Stimulated activated CD8-positive, alpha-beta memory T cell treated with anti-CD3 and anti-CD28 coated beads, Interleukin-7, amount 100 ng/mL, for 48 hours (primary cell): ENCODE measurements around the gene PRKG1.

ENCODE experiments used
- DNase-seq, 2 donors: peaks; one replicate each; pipeline ENCODE4 v3.0.0-alpha.2; 2020; ENCODE audit warnings: low read depth in 1 of 2; ENCODE audit errors: extremely low read depth in 1 of 2

The PRKG1 gene

DNA sequence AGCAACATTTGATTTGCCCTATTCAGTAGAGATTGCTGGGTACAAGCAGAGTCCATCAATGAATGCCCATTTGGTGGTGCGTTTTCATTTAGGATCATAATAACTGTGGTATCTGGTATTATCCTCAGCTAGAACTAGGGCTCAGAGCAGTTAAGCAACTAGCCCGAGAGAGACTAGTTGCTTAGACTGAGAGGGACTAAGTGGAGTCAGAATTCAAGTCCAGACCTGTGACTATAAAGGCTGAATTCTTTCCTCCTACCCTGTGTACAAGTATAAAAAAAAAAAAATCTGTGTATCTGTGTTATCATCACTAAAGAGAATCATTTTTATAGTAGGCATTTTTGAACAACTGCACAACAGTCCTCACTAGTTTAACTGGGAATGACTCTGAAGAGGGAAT is 1194.5 kb downstream of the PRKG1 start:
- no peak for DNase-seq

DNA sequence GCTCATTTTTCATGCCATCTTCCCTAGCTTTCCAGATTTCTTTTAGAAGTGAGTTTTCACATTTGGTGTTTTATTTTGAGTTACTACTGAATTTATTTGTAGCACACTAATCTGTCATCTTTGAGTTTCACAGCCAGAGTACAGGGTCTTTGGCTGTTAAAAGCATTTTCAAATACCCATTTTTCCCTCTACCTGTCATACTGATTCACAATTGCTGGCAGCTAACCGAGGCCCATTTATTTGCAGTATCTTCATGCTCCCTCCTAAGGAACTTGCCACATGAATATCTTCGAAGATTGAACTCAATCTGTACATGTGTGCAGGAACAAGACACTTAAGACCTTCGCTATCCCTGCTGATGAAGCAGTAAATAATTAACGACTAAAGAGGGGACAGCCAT is 1194.9 kb downstream of the PRKG1 start:
- no peak for DNase-seq

DNA sequence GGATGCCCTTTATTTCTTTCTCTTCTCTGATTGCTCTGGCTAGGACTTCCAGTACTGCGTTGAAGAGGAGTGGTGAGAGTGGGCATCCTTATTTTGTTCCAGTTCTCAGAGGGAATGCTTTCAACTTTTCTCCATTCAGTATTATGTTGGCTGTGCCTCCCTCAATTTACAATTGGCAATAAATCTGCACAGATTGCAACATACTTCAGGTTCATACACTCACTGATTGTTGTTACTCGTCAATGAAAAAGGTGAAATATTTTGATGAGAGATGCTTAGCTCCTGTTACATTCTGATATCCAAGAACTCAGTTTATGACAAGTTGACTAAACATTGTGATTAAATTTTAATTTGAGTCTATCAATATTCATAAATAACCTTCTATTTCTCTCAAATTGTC is 1201.9 kb downstream of the PRKG1 start:
- no peak for DNase-seq

DNA sequence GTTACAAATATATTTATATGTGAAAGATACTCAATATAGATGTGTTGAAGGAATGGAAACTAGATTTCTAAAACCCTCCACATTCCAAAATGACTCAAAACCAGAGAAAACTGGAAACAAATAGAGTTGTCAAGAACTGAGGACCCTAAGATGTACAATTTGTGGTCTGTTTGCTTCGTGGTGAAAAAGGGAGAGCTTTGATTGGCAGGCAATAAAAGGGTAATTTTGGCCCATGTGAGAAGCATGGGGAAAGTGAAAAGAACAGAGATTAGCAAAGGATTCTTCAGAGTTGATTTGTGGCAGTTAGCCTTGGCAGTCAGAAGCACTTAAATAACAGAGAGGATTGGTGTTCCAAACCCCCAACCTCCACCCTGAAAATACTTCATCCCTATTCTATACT is 1202.7 kb downstream of the PRKG1 start:
- DNase-seq: no peak

DNA sequence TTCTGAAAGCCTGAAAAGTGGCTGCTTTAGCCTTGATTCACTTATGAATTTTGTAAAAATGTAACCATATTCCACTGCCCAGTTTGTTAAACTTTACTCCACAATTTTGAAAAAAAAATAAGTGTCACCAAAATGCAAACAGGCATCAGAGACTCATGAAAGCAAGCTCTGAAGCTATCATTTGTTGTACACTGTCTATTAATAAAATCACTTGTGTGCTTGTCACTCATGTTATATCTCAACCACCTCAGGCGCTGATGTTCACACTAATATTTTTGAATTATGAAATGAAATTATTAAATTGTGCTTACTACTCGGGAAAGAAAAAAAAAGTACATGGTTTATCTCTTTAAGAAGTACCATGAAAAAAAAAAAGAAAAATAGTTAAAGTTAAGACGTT is 1205.3 kb downstream of the PRKG1 start:
- DNase-seq: no peak

DNA sequence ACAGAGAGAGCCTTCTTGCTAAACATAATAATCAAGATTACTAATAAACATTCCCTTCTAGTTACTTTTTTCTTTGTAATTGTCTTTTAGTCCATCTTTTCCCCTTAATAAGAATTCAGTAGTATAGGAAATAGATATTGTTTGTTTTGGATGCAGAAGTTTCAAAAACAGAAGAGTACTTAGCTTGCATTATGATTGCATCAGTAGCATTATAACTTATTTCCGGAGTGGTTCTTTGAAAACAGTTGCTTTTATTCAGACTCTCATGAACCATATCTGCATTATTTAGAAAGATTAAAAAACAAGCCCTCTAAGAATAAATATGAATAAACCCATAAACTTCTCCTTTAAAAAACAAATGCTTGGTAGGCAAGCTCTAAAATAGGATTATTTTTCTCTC is 1205.8 kb downstream of the PRKG1 start:
- DNase-seq: no peak

DNA sequence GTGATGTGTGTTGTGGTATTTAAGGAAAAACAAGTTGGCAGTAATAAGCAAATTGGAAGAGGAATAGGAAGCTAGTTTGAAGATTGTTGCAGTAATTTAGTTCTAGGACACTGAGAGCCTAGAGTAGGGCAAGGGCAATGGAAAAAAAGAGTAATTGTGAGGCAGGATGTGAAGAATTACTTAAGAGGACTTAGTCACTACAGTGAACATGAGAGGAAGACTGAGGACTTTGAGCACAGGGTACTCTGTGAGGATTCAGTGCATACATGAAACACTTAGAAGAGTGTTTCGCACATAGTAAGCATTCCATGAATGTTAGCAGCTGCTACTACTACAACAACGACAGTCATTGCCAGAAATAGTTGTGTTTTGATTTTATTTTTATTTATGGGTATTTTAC is 1208.9 kb downstream of the PRKG1 start:
- no peak for DNase-seq

DNA sequence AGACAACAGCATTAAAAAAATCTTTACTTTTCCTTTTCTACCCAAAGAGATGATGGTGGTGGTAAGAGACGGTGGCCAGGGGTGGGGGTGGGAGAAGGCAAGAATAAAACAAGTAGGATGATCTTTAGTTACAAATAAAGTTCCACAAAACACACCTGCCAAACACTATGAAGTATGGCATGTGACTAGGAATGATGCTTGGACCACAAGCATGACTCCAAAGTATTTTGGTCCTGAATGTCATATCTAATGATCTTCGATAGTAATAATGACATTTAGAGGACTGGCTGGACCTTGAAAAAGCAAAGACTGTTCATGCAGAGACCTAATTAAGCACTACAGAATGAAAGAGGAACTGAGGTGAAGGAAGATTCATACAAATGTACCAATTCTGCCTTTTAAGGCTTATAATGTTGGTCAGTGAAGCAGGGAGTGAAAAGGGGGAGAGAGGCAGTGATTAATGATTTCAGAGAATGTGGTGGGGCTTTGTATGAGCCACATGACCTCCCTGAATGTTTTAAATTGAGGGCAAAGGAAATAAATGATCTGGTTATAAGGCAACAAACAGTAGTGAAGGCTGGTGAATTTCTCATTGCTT is 1210.2 kb downstream of the PRKG1 start:
- DNase-seq: no peak

DNA sequence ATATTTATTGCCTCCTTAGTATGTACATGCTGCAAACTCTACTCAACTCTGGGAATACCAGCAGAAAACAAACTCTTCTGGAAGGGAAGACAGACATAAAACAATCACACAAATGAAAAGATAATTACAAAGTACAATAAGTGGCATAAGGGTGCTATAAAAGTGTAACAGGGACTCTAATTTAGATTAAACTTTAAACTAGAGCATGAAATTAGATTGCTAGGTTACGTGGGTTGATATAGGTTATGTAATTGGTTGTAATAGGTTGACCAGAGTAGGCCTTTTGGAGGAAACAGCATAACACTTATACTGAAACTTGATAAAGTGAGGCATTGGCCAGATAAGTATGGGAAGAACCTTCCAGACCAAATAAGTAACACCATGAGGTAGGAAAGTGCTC is 1213.6 kb downstream of the PRKG1 start:
- DNase-seq: no peak

DNA sequence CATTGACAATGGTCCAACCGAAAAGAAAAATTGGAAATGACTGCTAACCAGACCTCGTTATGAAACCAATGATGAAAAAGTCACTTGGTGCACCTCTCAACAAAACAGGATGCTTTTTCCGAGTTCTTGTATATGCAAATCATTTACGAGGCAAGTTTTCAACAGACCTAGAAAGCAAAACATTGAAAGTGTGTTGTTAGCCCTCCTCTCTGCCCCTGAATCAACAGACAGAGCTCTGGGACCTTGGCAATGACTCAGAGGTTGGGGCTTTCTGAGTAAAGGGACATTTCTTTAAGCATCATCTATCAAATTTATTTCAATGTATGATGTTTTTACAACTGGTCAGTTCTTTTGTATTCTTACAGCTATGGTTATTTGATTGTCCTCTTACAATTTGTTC is 1223.5 kb downstream of the PRKG1 start:
- no peak for DNase-seq

DNA sequence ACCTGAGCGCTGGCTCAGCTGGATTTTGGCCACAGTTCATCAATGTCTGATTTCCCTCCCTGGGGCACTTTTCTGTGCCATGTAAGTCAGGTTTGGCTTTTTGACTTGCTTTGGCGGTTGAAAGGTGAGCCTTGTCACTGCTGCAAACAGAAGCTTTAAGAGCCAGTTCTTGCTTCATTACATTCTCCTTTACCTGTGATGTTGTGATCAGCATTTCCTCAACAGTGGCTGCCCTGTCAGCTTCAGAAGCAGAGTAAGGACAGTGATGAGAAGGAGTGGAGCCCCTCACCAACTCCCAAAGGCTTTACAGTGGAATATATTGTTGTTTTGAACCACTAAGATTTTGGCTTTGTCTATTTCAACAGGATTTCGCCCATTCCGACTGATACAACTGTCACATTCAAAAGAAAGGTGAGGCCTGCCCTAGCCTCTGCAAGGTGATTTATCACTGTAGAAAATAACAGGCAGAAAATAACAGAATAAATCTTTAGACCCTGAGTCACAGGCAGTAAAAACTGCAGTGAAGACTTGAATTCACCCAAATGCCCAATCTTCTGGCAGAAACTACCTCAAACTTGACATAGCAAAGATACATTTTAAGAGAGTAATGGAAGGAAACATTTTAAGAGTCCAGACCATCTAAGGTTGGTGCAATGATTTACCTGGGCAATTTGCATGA is 1226.5 kb downstream of the PRKG1 start:
- no peak for DNase-seq

DNA sequence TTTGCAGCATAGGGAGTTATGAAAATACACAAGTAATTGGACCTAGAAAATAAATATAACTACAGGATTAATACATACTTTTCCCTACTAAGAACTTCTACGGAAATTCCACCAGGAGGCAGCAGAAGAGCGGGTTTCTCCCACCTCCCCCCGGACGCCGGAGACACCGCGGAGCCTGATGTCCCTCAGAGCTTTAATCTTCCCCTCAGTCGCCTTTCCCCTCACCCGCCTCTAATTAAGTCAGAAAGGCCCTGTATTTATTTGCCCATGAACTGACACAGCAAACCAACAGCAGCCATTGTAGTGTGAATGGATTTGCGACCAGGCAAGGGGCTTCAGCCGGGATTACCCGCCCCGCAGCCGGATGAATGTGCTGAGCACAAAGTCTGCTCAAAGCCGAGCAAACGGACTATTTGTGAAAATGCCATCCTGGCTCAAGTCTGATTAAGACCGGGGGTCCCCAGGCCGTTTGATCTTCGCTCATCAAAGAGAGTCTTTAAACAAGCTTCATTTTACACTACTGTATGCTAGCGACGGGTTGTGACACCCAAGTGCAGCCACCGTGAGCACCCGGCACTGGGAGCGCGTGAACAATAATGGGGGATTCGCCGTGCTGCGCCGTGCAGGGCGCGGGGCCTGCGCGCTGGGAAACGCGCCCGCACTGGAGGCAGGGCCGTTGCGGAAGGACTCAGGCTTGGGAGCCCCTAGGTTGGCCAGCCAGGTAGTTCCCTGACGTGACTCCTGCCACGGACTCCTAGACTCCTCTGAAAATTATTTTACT is 1234.2 kb downstream of the PRKG1 start:
- no peak for DNase-seq

DNA sequence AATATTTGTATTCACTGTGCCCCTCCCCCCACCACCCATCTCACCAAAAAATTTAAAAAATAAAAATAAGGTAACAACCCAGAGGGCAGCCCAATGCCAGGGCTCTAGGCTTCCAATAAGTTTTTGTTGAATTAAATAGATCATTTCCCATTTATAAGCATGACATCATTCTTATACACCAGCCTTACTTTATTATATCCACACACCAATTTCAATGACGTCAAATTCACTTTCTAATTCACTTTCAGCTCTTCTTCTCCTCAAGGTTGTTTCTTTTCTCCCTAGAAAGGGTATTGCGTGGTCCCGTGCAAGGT is 1238.6 kb downstream of the PRKG1 start:
- DNase-seq: no peak

DNA sequence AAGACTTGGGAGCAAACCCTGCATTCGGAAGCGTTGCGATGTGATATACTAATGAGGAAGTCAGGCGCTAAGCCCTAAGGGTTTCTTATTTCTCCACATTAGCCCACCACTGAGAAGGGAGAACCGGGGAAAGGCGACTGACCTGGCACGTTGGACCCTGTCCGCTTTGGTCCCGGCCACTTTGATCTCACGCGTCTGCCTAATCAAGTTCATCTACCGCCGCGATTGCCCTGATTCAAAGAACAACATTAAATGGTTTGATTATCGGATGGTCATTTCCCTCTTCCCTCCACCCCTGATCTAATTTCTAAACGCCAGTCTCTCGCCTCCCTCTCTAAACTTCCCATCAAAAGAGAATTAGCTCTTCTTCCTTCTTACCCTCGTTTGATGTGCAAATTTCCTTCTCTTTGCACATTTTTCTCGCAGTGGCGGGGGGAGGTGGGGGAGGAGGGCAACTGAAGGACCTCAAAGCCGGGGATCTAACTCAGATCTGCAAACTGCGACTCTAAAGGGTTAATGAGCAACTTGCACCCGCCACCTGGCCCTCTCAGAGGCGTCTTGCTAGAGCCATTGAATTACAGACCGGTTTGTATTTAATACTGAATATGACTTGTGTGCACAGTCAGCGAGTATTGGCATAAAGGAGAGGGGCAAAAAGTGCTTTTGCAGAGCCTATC is 1239.1 kb downstream of the PRKG1 start:
- no peak for DNase-seq

DNA sequence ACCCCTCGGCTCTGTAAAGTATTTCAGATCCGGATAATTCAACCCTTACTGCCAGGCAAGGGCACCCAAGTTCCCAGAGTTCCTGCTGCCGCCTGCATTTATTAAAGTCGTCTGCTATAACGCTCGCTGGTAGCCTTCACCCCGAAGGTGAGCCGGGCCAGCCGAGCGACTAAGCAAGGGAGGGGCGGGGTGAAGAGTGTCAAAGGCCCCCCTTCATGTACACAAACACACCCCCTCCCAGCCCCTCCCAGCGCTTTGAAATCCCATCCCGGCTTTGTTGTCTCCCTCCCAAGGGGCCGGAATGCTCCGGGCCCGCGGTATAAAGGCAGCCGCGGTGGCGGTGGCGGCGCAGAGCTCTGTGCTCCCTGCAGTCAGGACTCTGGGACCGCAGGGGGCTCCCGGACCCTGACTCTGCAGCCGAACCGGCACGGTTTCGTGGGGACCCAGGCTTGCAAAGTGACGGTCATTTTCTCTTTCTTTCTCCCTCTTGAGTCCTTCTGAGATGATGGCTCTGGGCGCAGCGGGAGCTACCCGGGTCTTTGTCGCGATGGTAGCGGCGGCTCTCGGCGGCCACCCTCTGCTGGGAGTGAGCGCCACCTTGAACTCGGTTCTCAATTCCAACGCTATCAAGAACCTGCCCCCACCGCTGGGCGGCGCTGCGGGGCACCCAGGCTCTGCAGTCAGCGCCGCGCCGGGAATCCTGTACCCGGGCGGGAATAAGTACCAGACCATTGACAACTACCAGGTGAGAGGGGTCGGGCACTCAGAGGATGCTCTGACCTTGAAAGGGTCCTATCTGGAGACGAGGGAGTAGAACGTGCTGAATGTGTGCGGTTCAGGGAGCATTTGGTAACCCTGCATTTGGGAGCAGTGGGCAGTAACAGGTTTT is 1239.9 kb downstream of the PRKG1 start, which contains the start of gene DKK1:
Gene DKK1 (plus strand): TSS at position 349 of the 889 bp plus-strand sequence. CDS start 154 bp downstream, at position 503.
- DNase-seq: no peak

DNA sequence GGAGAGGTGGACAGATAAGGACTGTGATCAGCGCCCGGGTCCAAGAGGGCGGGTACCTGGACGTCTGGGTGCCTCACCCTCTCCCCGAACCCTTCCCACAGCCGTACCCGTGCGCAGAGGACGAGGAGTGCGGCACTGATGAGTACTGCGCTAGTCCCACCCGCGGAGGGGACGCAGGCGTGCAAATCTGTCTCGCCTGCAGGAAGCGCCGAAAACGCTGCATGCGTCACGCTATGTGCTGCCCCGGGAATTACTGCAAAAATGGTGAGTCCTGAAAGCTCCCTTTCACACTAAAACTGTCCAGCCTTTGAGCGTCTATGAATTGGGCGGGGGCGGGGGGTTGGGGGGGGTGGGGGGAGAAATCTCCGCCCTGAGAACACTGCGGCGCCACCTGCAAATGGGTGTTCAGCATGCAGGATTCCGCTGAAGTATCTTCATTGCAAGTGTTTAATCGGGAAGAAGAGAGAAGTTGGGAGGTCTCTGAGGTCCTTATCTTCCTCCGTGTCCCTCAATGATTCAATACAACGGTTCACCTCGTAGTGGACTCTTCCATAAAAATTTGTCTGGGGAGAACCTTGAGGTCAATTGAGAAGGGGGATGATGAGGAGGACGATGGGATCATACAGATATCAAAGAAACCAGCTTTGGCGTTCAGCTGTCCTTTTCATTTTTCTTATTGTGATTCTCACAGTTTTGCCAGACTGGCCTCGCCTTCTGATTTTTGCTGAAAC is 1240.7 kb downstream of the PRKG1 start:
- DNase-seq: no peak

DNA sequence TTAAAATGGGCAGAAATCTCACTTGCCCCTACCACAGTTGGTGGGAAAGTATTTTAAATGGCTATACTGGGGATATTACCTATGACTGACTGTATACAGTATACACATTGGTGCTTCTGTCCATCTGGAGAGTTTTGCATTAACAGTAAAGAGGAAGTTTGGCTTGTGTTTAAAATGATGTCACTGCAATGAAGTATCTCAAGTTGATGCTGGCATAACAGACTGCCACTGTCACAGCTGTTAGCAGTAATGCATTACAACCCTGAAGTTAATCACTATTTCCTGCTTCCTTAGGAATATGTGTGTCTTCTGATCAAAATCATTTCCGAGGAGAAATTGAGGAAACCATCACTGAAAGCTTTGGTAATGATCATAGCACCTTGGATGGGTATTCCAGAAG is 1241.7 kb downstream of the PRKG1 start:
- no peak for DNase-seq

DNA sequence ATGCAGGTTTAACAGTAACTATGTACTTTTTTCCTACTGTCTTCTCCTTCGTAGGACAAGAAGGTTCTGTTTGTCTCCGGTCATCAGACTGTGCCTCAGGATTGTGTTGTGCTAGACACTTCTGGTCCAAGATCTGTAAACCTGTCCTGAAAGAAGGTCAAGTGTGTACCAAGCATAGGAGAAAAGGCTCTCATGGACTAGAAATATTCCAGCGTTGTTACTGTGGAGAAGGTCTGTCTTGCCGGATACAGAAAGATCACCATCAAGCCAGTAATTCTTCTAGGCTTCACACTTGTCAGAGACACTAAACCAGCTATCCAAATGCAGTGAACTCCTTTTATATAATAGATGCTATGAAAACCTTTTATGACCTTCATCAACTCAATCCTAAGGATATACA is 1242.2 kb downstream of the PRKG1 start:
- no peak for DNase-seq

DNA sequence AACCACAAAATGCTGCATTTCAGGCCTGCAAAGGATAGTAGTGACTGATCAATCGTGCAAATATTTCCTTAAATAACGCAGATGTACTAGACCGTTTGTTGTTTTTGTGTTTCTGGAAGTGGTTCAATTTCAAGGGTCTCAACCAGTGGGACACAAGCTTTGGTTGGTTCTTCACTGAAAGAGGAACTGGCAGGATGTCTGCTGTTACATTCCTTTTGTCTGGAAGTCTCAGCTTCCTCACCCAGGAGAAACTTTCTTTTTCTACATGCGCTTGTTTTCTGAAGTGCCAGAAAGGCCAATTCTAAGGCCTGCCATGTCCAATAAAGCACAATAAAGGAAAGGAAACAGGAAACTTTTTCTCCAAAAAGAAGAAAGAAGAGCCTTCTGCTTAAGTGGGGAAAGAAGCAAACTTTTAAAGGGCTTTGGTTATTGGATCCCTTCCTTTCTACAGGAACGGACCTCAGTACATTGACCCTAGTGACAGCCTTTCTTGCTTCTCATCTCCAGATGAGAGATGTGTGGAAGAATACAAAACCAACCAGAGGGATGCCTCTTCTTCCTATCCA is 1243.9 kb downstream of the PRKG1 start:
- no peak for DNase-seq
